Activated T-cell treated with anti-CD3 and anti-CD28 coated beads for 1 hour (primary cell): ENCODE results near the gene KIF3A.

Experiments used
- DNase-seq: peaks from one replicate; pipeline ENCODE4 v3.0.0-alpha.2; 2020; ENCODE audit warnings: low read depth

The KIF3A gene

GRCh38 chr5:132770476-132771159 lies 33.3 kb upstream of the KIF3A start:
- DNase-seq, result no peak

DNA sequence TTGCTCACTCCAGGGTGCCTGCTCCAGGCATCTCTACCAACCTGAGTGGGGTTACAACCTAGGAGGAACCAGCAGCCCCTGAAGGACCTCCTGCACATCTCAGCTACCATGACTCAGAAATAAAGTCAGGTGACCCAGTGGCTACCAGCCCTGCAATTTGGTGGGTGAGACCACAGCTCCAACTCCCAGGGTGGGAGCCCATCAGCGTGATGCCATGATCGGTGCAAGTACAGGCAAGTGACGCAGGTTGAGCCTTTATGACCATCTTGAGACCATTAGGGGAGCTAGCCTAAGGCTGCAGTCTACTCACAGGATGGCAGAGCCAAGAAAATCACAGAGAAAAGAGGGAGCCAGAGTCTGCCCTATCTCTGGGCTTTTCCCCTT lies 31.1 kb upstream of the KIF3A start:
- no peak for DNase-seq

- no peak for DNase-seq
These were observed 29.8 kb upstream of the KIF3A start for GRCh38 chr5:132767150-132767549.

- DNase-seq, result no peak
These were observed 29.4 kb upstream of the KIF3A start for GRCh38 chr5:132766806-132767055.

DNA sequence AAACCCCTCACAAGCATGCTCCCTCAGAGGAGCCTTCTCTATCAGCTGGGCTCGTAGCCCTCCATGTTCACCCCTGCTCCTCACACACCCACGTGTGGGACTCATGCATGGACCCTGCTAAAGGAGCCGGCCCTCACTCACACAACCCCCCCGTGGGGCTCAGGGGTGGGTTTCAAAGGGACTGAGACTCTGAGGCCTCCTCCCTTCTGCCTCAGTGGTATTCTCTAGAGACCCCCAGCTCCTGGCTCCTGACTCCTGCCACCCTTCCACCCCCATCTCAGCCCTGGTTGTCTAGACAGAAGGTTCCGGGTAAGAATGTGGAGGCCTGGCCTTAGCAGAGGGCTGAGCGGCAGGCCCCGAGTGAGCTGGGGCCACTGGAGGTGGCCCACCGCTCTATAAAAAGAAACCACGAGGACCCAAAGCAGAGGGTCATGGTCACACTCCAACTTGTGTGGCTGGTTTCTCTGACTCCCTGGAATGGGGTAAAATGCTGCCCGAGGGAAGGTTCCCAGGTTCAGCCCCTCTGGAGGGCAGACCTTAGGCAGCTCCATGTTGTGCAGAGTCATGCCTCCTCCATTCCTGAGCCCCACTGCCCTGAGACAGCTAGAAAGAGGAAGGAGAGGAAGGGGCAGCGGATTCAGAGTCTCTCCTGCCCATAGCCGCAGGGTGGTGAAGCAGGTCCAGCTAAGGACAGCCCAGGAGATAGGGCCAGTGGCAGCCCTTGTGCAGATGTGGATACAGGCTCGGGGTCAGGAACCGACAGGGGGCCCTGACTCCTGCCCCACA lies 28.9 kb upstream of the KIF3A start:
- DNase-seq, result no peak

- DNase-seq, result no peak
These were observed 28.1 kb upstream of the KIF3A start for GRCh38 chr5:132765311-132766019.

DNA sequence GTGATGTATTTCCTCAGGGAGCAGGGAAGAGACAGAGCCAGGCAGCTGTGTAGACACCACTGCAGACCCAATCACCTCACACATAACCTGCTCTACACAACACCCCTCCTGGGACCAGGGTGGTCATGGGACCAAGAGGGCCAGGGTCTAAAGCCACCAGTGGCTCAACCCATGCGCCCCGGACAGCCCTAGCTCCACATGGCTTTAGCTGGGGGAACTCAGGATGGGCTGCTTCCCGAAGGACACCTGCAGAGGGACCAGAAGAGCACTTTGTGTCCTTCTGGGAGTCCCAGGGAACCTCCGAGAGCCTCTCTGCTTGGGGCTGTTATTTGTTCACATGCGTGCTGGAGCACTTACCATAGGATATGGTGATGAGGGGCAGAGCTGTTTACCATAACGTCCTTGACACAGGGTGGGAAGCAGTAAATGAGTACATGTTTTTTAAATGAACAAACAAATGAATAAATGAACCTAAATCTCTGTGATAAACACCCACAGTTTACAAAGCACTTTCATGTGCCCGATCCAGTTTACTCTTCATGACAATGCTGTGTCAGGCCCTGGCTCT lies 27.4 kb upstream of the KIF3A start:
- DNase-seq, result no peak

- no peak for DNase-seq
These were observed 26.7 kb upstream of the KIF3A start for GRCh38 chr5:132764051-132764450.

- DNase-seq, result no peak
These were observed 26.1 kb upstream of the KIF3A start for GRCh38 chr5:132763181-132764036.

DNA sequence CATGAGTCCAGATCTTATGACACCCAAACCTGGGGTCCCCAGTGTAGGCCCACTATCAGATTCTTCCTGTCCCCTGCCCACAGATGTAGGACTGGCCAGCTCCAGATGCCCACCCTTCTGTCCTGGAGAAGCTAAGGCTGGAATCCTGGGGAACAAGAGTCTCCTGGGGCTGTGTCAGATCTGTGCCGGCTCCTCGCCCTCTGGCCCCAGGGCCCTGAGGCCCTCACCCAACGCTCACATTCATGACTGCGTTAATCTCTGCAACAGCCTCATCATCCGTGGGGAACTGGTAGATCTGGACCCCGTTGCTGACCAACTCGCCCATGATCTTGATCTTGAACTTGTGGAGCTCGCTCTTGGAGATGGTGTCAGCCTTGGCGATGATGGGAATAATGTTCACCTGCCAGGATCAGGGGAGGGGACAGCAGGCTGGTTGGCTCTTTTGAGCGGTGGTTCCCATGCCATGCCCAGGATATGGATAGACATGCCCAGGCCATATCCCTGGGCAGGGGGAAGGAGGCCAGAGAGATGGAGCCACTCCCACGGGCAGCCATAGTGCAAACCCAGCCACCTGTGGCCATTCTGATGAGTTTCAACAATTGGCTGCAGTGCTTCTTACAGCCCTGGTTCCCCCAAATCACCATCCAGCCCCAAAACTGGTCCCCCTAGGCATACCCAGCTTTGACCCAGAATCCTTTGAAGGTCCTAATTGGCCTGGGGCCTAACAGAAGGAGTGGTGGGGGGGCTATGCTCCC lies 25.1 kb upstream of the KIF3A start:
- DNase-seq, result no peak

DNA sequence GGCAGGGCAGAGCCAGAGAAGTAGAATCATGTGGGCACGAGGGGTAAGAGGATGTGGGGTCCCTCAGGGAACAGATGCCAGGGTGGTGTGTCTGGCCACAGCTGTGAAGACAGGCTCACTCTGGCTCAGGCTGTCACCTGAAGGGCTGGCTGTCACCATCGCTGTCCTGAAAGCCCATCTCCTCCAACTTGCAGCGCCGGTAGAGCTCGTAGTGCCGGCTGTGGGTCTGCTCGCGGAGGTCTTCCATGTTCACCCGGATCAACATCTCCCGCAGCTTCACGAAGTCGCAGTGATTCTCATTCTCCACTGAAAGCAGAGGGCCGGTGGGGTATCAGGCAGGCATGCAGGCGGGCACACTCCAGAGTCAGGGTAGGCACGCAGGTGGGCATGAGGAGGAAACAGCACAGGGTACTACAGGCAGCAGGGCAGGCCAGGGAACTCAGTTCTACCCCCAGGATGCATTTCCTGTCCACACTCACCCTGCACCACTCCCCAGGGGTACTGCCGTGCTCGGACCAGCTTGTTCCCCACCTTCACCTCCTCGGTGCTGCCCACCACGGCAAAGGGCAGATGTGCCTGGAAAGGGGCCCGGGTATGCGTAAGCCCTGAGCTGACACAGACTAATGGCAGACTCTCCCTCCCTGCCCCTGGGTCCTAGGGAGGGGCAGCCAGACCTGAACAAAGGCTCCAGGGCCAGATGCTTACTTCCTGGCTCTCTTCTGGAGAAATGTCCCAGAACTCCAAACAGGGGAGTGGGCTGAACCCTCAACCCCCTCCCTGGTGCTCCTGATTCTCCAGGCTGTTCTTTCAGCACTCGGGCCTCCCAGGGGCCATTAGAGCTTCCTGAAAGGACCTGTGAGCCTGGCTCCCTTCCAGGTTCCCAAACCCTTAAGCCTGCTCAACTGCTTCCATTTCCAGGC lies 24.2 kb upstream of the KIF3A start:
- no peak for DNase-seq

DNA sequence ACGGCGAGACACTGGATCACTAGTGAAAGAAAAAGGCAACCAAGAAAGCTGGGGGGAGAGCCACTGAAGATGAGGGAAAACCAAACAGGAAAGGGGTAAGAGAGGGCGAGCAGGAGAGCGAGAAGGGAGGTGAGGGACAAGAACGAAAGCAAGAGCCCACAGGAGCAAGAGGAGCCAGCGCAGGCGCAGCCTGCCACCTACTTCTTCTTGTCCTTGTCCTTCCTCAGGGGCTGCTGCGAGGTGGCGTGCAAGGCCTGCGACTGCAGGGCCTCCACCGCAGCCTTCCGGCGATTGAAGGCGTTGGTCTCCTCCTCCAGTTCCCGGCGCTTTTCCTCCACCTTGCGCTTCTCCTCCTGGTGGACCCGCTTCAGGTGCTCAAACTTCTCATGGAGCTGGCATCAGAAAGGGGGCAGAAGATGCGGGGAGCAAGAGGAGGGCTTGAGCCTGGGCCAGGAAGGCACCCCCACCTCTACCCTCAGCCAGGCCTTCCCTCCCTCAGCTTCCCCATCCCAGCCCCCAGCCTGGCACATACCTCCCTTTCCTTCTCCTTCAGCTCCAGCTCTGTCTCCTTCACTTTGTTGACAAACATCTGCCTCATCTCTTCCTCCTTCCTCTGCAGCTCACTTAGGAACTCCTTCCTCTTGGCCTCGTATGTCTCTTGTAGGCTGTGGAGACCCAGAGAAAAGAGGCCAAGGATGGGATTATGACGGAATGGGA lies 23.4 kb upstream of the KIF3A start:
- no peak for DNase-seq

DNA sequence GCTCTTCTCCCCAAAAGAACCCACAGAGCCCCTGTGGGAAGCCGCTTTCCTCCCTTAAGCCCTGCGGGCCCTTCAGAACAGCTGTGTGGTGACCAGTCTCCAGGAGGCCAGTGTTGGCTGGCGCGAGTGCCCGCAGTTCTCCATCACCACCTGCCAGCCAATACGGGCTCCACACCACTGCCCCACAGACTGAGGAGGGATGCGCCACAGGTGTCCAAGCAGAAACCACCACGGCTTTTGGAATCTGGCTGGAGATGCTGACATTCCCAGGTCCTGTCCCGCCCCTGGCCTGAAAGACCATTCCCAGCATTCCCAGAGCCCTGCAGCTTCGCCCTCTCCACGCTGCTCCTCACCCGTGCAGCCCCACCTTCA lies 22.7 kb upstream of the KIF3A start:
- no peak for DNase-seq

DNA sequence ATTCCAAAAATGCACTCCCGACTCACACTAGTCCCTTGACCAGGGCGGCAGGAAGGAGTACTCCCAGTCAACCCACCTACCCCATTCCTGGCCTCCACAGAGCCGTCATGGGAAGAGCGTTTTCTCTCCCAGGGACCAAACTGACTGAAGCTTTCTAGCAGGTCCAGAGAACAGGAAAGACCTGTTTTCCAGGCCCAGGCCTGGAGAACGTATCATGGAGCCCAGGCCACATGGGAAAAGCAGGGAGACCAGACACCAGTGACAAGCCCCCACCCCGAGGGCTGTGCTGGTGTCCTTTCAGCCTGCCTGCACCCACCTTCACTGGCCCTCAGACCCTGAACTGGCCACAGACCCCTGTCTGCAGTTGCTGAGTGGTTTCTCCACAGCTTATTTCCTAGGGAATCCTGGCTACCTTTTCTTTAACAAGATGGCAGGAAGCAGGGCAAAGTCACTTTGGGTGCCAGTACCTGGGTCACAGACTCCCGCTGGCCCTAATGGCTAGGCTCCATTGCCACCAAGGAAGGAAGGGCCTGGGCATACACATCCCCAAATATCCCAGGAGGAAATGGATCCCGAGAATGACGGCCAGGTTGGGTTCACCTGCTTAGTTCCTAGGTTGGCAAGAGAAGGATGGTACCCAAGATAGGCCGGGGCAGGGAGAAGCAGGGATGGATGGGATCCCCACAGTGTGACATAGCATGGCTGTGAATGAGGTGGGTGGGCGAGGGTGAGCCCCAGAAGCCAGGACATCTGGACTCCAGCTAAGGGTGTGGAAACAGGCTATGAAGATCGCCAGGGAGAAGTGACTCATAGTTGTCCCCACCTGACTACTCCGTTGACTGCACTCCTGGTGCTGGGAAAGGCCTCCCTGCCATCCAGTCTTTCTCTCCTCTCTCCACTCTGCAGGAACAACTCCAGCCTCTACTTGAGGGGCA lies 22.0 kb upstream of the KIF3A start:
- DNase-seq, result no peak

DNA sequence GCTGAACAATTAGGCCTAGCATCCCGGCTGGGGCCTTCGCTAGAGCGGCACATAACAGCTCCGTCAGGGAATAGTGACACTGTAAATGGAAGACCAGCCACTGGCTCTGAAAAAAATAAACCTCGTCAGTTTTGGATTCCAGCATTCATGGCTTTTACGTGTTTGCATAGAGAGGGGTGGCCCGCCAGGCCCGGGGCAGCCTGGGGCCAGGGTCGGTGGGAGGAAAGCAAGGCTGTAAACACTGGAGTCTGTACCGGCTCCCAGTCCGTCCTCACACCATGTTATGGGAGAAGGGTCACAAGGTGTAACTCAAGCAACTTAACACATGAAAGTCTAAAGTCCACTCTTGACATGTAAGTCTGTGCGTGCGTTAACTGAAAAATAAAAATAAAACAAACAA lies 21.1 kb upstream of the KIF3A start:
- DNase-seq, result no peak

- no peak for DNase-seq
These were observed 19.2 kb upstream of the KIF3A start for GRCh38 chr5:132756542-132756941.

GRCh38 chr5:132754947-132755346 lies 17.6 kb upstream of the KIF3A start:
- DNase-seq, result no peak

- DNase-seq, result no peak
These were observed 16.8 kb upstream of the KIF3A start for GRCh38 chr5:132754111-132754510.
